Hepatocyte (in vitro differentiated cells): ENCODE data around the gene KCNK15. TPM values are rescaled to one million over a fixed set of nuclear protein-coding genes. Genes with fewer than 3 reads are reported as not detected.

Experiments used
- DNase-seq: peaks from one replicate; pipeline ENCODE4 v3.0.0-alpha.2; 2016; ENCODE audit warnings: low spot score
- H2AFZ ChIP-seq: fragments of 200-600 bp; sonication (generic); 2 replicates; pipeline ENCODE4 v1.6.0; 2016; ENCODE audit warnings: antibody characterized with exemption, mild to moderate bottlenecking
- H3K27ac ChIP-seq: fragments of 200-600 bp; sonication (generic); 2 replicates; pipeline ENCODE4 v1.5.1; 2016; ENCODE audit warnings: mild to moderate bottlenecking
- H3K27me3 ChIP-seq: fragments of 200-600 bp; sonication (generic); 2 replicates; pipeline ENCODE4 v1.6.1; 2016
- H3K36me3 ChIP-seq: fragments of 200-600 bp; sonication (generic); replicated peaks from 2 replicates; pipeline ENCODE4 v1.5.1; 2016; ENCODE audit warnings: low read depth; ENCODE audit not compliant: insufficient read depth
- H3K4me1 ChIP-seq: fragments of 200-600 bp; sonication (generic); 2 replicates; pipeline ENCODE4 v1.5.1; 2016; ENCODE audit warnings: mild to moderate bottlenecking, moderate library complexity; ENCODE audit not compliant: insufficient read depth
- H3K4me2 ChIP-seq: fragments of 200-600 bp; sonication (generic); 2 replicates; pipeline ENCODE4 v1.6.0; 2016
- H3K4me3 ChIP-seq: fragments of 200-600 bp; sonication (generic); 2 replicates; pipeline ENCODE4 v1.5.1; 2016; ENCODE audit warnings: mild to moderate bottlenecking
- H3K79me2 ChIP-seq: fragments of 200-600 bp; sonication (generic); 2 replicates; pipeline ENCODE4 v1.6.0; 2017; ENCODE audit warnings: mild to moderate bottlenecking
- H3K9me2 ChIP-seq: fragments of 200-600 bp; sonication (generic); replicated peaks from 2 replicates; pipeline ENCODE4 v1.6.0; 2017; ENCODE audit warnings: mild to moderate bottlenecking; ENCODE audit not compliant: insufficient read depth
- H3K9me3 ChIP-seq: fragments of 200-600 bp; sonication (generic); 2 replicates; pipeline ENCODE4 v1.5.1; 2016; ENCODE audit warnings: low read depth, mild to moderate bottlenecking
- H4K20me1 ChIP-seq: fragments of 200-600 bp; sonication (generic); 2 replicates; pipeline ENCODE4 v1.6.0; 2016; ENCODE audit warnings: mild to moderate bottlenecking; ENCODE audit not compliant: insufficient read depth, poor library complexity, severe bottlenecking
- EZH2 ChIP-seq: fragments of 200-600 bp; sonication (generic); IDR thresholded peaks from 2 replicates; pipeline ENCODE4 v1.6.1; 2016; ENCODE audit warnings: antibody characterized with exemption, mild to moderate bottlenecking, borderline replicate concordance
- EZH2phosphoT487 ChIP-seq: fragments of 200-600 bp; sonication (generic); IDR thresholded peaks from one replicate; pipeline ENCODE4 v1.6.1; 2018; ENCODE audit warnings: antibody characterized with exemption, mild to moderate bottlenecking, low read depth, moderate library complexity; ENCODE audit not compliant: unreplicated experiment, severe bottlenecking
- WGBS: methylation state at CpG from one replicate; pipeline ENCODE4 v1.1.6; 2016; ENCODE audit warnings: low lambda C conversion rate; ENCODE audit errors: missing lambda C conversion rate; 5-methylcytosine and 5-hydroxymethylcytosine counted together
- polyA plus RNA-seq: library from polyadenylated mRNA; unstranded; fragments of >200 nt; fragmentation: Nextera tagmentation; extraction: Ambion mirVana; gene quantifications from 2 replicates; pipeline ENCODE4 v1.2.1, GENCODE V29; 2016
- total RNA-seq: library from RNA; depleted of rRNA; stranded (reverse); fragments of >200 nt; gene quantifications from 2 replicates; pipeline ENCODE4 v1.2.3, GENCODE V29; 2014
- TF ChIP-seq, protein P1 (sequence below): fragments of 200-600 bp; sonication (generic); IDR thresholded peaks from 2 replicates; pipeline ENCODE4 v1.5.1; 2016; ENCODE audit warnings: antibody characterized with exemption, mild to moderate bottlenecking; ENCODE audit not compliant: poor library complexity

The KCNK15 gene
- total and polyA plus RNA-seq, 2 experiments from 2014 or later: 1.7 to 4.3 TPM

DNA sequence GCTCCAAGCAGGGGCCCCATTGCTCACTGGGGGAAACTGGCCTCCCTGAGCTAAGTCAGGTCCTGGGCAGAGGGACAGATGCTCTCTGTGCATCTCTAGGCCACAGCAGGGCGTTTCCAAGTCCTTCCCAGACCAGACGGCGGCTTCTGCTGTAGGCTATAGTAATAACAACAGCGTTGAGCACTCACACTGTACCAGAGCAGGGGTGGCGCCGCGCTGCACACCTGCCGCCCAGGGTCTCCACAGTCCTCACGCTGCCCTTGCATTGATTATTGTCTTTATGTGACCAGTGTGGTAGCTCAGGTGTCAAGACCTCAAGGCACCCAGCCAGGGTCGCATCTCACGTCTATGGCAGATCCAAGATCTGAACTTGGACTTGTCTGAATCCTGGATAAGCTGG is 45.4 kb upstream of the KCNK15 start:
- peaks cover 10% of the 10 kb centered on the region for H3K4me1 ChIP-seq
- H4K20me1 ChIP-seq: no peaks in the 10 kb centered on the region
- H3K27me3 ChIP-seq: no peaks in the 10 kb centered on the region
- 97% methylated on average over 11 of the region's 11 CpGs for WGBS
- no peak overlapping the region for H2AFZ ChIP-seq
- H3K27ac ChIP-seq: no peak overlapping the region
- TF ChIP-seq, protein P1, sequence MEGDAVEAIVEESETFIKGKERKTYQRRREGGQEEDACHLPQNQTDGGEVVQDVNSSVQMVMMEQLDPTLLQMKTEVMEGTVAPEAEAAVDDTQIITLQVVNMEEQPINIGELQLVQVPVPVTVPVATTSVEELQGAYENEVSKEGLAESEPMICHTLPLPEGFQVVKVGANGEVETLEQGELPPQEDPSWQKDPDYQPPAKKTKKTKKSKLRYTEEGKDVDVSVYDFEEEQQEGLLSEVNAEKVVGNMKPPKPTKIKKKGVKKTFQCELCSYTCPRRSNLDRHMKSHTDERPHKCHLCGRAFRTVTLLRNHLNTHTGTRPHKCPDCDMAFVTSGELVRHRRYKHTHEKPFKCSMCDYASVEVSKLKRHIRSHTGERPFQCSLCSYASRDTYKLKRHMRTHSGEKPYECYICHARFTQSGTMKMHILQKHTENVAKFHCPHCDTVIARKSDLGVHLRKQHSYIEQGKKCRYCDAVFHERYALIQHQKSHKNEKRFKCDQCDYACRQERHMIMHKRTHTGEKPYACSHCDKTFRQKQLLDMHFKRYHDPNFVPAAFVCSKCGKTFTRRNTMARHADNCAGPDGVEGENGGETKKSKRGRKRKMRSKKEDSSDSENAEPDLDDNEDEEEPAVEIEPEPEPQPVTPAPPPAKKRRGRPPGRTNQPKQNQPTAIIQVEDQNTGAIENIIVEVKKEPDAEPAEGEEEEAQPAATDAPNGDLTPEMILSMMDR: no peak
- TF ChIP-seq EZH2phosphoT487 (no peak), EZH2 (no peak)
- H3K4me2 ChIP-seq: no peak overlapping the region
- no peaks in the 10 kb centered on the region for H3K9me3 ChIP-seq
- no peaks in the 10 kb centered on the region for H3K36me3 ChIP-seq
- H3K4me3 ChIP-seq: no peak overlapping the region
- no peaks in the 10 kb centered on the region for H3K79me2 ChIP-seq
- H3K9me2 ChIP-seq: no peaks in the 10 kb centered on the region
- no peak for DNase-seq

- Histone ChIP-seq H3K79me2 (no peaks in the 10 kb centered on the region), H3K9me2 (no peaks in the 10 kb centered on the region), H4K20me1 (no peaks in the 10 kb centered on the region), H3K4me2 (no peak overlapping the region), H2AFZ (no peak overlapping the region), H3K9me3 (no peaks in the 10 kb centered on the region), H3K27ac (no peak overlapping the region), H3K36me3 (no peaks in the 10 kb centered on the region), H3K27me3 (no peaks in the 10 kb centered on the region), H3K4me1 (peaks cover 6% of the 10 kb centered on the region), H3K4me3 (no peak overlapping the region)
- DNase-seq: no peak
- TF ChIP-seq, protein P1: no peak
- TF ChIP-seq EZH2phosphoT487 (no peak), EZH2 (no peak)
- 69% methylated on average over 15 of the region's 15 CpGs for WGBS
Measured at GRCh38 chr20:44701118-44701857, 44.4 kb upstream of the KCNK15 start.

- no peak overlapping the region for H3K27ac ChIP-seq
- H3K4me3 ChIP-seq: no peak overlapping the region
- TF ChIP-seq EZH2: no peak
- TF ChIP-seq, protein P1: no peak
- no peaks in the 10 kb centered on the region for H3K79me2 ChIP-seq
- no peaks in the 10 kb centered on the region for H4K20me1 ChIP-seq
- H3K4me1 ChIP-seq: peaks cover 6% of the 10 kb centered on the region
- no peaks in the 10 kb centered on the region for H3K36me3 ChIP-seq
- H2AFZ ChIP-seq: no peak overlapping the region
- DNase-seq: no peak
- no peak overlapping the region for H3K4me2 ChIP-seq
- no peaks in the 10 kb centered on the region for H3K9me3 ChIP-seq
- H3K9me2 ChIP-seq: no peaks in the 10 kb centered on the region
- H3K27me3 ChIP-seq: no peaks in the 10 kb centered on the region
- 78% methylated on average over 7 of the region's 7 CpGs for WGBS
Measured at GRCh38 chr20:44701858-44702256, 43.8 kb upstream of the KCNK15 start.
